Daoy (cell line): Measurements from ENCODE around the gene HIVEP1. TPM values are rescaled to one million over a fixed set of nuclear protein-coding genes. Genes with fewer than 3 reads are reported as not detected.
A peak's percentile ranks its signal among the peaks of the same experiment; 100 is the strongest.

Experiments
- DNase-seq: peaks from one replicate; pipeline ENCODE4 v3.0.0-alpha.2; 2015; ENCODE audit warnings: low read depth
- total RNA-seq: library from RNA; depleted of rRNA; stranded (reverse); fragments of >200 nt; shearing (Covaris generic); gene quantifications from 2 replicates; pipeline ENCODE4 v1.2.3, GENCODE V29; 2014

HIVEP1 gene
- total RNA-seq, 1 experiment from 2014 or later, result 11.9 TPM

GRCh38 chr6:12048609-12049008 is 36.5 kb downstream of the HIVEP1 start:
- no peak for DNase-seq

GRCh38 chr6:12049165-12049564 is 37.1 kb downstream of the HIVEP1 start:
- no peak for DNase-seq

GRCh38 chr6:12051861-12052368 is 39.8 kb downstream of the HIVEP1 start:
- DNase-seq, result peak; percentile 51

- DNase-seq, result no peak
These were observed 46.3 kb downstream of the HIVEP1 start for GRCh38 chr6:12058172-12058961.

- peak; percentile 19 for DNase-seq
These were observed 48.9 kb downstream of the HIVEP1 start for GRCh38 chr6:12060780-12061609.

GRCh38 chr6:12062605-12063004 is 50.5 kb downstream of the HIVEP1 start:
- DNase-seq, result no peak

- DNase-seq, result no peak
These were observed 52.0 kb downstream of the HIVEP1 start for GRCh38 chr6:12064131-12064530.

GRCh38 chr6:12064538-12065071 is 52.5 kb downstream of the HIVEP1 start:
- no peak for DNase-seq

- no peak for DNase-seq
These were observed 53.4 kb downstream of the HIVEP1 start for GRCh38 chr6:12065321-12066140.

- peak; percentile 39 for DNase-seq
These were observed 54.2 kb downstream of the HIVEP1 start for GRCh38 chr6:12066297-12066696.

GRCh38 chr6:12068899-12069557 is 56.9 kb downstream of the HIVEP1 start:
- no peak for DNase-seq

GRCh38 chr6:12069891-12070529 is 57.9 kb downstream of the HIVEP1 start:
- DNase-seq, result no peak

- DNase-seq, result no peak
These were observed 59.0 kb downstream of the HIVEP1 start for GRCh38 chr6:12071064-12071615.

- DNase-seq, result no peak
These were observed 63.0 kb downstream of the HIVEP1 start for GRCh38 chr6:12075067-12075563.

- DNase-seq, result no peak
These were observed 65.1 kb downstream of the HIVEP1 start for GRCh38 chr6:12077021-12077710.

GRCh38 chr6:12078014-12078413 is 65.9 kb downstream of the HIVEP1 start:
- no peak for DNase-seq

- no peak for DNase-seq
These were observed 69.7 kb downstream of the HIVEP1 start for GRCh38 chr6:12081771-12082170.

- DNase-seq, result no peak
These were observed 70.3 kb downstream of the HIVEP1 start for GRCh38 chr6:12082368-12082767.

GRCh38 chr6:12083302-12083701 is 71.2 kb downstream of the HIVEP1 start:
- DNase-seq, result no peak
